Dedifferentiated amniotic fluid mesenchymal stem cell (primary cell): ENCODE results near the gene EMILIN3.

Experiments used
- DNase-seq: peaks from one replicate; pipeline ENCODE4 v3.0.0-alpha.2; 2016; ENCODE audit errors: extremely low spot score

Gene EMILIN3

DNA sequence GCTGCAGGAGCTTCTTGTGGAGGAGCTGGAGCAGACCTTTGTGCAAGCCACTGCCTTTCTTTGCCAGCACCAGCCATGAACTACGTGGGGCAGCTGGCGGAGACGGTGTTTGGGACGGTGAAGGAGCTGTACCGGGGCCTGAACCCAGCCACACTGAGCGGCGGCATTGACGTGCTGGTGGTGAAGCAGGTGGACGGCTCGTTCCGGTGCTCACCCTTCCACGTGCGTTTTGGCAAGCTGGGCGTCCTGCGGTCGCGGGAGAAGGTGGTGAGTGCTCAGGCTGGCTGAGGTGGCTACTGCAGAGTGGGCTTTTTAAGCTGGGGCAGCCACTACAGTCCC lies 20.9 kb downstream of the EMILIN3 start:
- DNase-seq, result no peak

DNA sequence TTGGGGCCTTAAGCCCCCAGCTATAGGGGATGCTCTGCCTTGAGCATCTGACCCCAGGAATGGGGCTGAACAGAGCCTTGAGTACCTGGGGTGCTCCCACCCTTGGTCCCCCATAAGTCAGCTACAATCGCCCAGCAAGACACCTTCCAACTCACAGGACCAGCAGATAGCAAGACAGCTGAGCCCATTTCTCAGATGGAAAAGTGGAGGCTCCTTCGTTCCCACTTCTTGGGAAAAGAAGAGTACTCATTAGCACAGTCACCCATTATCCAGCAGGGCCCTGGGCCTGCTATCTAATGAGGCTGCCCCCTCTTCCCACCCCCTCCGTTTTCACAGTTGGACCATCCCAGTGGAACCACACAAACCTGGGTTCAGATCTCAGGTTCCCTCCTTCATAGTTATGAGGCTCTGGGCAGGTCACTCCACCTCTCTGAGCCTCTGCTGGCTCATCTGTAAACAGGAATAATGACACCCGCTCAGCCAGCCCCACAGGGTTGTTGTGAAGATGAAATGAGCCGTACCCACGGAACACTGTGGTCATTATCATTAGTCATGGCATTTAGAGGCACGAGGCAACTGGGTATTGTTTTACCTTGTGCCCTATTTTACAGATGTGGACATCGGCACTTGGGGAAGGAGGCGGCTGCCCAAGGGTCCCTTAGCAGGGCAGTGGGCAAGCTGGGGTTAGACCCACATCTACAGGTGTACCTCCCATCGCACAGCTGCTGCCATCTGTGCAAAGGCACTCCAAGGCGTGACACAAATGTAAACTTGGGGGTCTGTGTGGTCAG lies 21.5 kb downstream of the EMILIN3 start:
- DNase-seq, result no peak

- DNase-seq, result no peak
Observed at GRCh38 chr20:41344477-41344876, 22.1 kb downstream of the EMILIN3 start.

DNA sequence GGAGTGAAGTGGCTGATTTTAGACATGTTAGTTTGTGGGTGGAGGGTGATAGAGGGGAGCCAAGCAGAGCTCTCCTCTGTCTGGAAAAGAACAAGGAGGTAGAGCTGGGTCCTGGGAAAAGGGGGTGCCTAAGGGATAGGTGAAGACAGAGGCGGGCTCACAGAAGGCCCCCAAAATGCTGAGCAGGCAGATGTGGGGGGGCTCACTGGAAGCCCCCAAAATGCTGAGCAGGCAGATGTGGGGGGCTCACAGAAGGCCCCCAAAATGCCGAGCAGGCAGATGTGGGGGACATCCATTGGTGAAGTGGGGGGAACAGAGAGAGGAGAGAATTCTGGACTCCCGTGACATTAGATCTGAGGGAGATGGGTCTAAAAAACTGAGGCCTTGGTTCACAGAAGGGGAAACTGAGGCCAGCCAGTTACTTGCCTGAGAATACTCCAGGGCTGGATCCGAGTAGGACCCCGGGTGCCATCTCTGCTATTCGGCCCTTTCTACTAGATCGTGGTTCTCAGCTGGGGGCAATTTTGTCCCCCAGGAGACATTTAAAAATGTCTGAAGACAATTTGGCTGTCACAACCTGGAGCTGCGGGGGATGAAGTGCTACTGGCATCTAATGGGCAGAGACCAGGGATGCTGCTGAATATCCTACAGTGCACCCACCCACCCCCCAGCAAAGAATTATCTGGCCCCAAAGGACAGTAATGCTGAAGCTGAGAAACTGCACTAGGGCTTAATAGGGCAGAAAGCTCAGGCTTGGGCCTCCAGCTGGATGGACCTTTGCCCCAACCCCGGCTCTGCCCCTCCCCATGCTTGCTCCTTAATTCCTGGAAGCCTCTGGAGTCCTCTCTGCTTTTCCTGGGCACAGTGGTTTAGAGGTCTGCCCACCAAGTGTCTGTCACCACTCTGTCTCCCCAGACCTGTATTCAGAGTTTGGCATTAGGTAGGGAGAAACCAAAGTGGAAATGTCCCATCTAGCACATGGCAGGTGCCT lies 23.8 kb downstream of the EMILIN3 start:
- no peak for DNase-seq

GRCh38 chr20:41340327-41341055 lies 26.1 kb downstream of the EMILIN3 start, which contains the start of gene LPIN3:
Gene LPIN3, plus strand, starts transcription at chr20:41340821. Its CDS starts 4,983 bp downstream, at chr20:41345804.
- peak; percentile 26 for DNase-seq

GRCh38 chr20:41339957-41340326 lies 26.7 kb downstream of the EMILIN3 start:
- DNase-seq, result peak; percentile 31

GRCh38 chr20:41336711-41337492 lies 29.7 kb downstream of the EMILIN3 start:
- DNase-seq, result no peak

DNA sequence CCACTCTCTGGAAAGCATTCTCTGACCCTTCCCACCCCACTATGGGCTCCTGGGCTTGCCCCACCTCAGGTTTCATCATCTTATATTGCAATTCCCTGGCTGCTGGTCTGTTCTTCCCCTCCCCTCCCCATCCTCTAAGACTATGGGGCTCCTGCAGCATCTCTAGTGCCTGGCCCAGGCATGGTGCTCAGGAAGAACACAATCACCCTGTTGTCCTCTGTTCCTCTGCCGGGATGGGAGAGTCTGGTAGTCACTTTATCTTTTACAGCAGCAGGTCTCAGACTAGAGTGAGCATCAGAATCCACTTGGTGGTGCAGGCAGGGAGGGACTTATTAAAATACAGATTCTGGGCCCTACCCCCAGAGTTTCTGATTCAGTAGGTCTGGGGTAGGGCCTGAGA lies 31.0 kb downstream of the EMILIN3 start:
- no peak for DNase-seq

DNA sequence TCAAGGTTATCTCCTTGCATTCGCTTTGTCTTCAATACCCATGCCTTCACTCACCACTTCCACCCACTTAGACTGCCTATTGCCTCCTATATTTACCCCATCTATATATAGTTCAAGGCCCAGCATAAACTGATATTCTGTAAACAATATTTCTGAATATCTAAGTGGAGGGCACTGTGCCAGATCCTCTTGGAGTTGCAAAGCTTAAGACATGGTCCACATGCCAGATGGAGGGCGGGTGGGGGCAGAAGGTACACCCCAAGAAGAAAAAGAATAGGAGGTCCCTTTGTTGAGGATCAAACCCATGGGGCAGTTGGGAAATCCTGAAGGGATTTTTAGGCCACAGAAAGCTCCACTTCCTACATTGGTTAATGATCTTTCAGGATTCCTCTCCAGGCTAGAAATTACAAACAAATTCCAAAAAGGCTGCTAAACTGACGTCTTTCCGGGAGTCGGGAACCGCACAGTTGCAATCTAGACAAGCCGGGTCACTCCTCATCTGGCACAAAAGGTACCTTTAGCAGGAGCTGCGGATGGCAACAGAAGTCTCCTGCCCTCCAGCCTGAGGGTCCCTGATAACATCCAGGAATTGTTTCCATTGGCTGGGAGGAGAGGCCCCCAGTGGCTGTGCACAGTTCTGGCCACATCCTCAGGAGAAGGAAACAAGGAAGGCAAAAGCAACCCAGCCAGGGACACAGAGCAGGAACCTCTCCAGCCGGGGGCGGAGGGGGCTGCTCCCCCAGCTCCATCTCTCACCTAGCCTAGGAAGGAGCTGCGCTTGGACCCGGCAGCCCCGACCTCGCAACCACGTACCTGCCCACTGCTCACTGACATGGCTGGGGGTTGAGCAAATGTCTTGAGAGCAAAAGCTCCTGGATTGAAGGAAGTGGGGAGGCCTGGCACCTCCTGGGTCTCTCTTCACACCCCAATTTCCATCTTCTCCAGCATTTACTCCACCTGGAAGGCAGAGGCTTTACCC lies 31.9 kb downstream of the EMILIN3 start:
- DNase-seq, result no peak

- no peak for DNase-seq
Observed at GRCh38 chr20:41334036-41334435, 32.6 kb downstream of the EMILIN3 start.

GRCh38 chr20:41331731-41332130 lies 34.9 kb downstream of the EMILIN3 start:
- DNase-seq, result no peak

GRCh38 chr20:41330941-41331340 lies 35.7 kb downstream of the EMILIN3 start:
- DNase-seq, result no peak

- no peak for DNase-seq
Observed at GRCh38 chr20:41330343-41330720, 36.3 kb downstream of the EMILIN3 start.

DNA sequence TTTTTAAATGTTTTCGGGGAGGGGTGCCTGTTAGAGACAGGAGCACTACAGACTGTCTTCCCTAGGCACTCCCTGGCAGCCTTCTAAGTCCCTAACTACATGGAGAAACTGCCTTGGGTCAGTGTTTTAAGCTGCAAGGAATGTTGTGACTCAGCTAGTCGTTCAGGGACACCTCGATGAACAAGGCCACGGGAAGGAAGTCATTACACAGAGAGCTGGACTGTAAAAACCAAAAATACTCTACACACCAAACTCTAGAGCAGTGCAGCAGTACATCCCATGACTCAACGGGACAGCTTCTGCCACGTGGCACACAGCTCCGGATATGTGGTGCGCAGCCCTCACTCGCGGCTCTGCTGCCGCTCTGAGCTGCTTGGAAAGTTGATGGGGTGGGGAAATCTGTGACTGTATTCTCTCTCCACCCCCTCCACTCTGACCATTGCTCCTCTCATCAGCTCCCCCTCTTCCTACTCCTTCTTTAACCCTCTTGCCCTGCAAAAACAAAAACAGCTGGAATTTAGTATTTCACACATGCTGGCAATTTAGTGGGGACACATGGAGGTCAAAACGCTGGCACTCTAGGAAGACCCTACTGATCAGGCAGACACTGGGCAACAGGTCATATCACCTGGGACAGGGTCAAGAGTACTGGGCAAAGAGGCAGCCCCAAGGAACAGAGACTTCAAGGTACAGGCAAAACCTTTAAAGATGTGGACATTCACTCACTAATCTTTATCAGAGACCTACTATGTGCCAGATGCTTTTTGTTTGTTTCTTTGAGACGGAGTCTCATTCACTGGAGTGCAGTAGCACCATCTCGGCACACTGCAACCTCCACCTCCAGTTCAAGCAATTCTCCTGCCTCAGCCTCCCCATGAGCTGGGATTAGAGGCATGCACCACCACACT lies 36.9 kb downstream of the EMILIN3 start:
- peak; percentile 91 for DNase-seq

GRCh38 chr20:41327178-41327577 lies 39.4 kb downstream of the EMILIN3 start:
- no peak for DNase-seq

DNA sequence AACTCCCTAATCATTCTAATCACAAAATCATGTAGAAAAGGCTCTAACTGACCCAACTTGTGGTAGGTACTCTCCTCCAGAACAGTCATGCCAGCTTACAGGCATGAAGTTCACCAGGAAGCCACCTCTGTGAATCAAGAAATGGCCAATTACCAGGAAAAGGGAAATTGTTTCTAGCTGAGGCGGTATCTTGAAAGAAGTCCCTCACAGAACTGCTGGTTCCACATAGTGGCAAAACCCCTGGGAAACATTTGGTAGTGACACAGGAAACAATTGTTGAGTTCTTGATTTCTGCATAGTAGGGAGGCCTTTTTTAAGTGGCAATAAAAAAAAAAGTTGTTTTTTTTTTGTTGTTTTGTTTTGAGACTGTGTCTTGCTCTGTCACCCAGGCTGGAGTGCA lies 45.6 kb downstream of the EMILIN3 start:
- DNase-seq, result no peak

DNA sequence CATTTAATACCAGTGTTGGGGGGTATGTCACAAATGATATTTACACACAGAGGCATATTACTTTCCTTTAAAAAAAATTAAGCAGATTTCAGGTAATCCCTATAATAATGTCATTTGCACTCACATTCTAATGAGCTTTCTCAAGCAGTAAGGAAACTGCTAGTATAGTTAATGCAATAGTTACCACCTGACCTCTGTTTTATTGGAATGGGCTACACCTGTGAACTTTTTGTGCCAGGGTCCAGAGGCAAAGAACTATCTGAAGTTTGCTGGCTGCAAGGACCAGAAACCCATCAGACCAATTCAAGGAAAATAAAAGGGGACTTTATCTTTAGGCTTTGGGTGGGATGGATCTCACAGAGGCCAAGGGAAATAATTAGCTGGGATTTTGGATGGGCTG lies 46.2 kb downstream of the EMILIN3 start:
- no peak for DNase-seq

DNA sequence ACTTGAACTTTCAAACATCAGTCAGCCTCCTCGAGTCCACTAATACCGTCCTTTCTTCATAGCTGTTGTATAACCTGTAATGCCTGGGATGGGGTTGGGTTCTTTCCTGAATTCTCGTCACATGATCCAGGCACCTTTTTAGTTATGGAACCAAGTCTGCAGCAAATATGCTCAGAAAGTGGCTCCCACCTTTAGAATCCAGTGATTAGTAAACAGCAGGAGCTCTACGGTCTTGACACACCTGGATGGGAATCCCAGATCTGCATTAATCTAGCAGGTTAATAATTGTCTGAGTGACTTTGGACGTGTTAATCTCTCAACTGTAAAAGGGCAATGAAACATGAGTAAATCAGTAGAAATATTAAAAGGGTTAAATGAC lies 48.4 kb downstream of the EMILIN3 start:
- DNase-seq, result no peak
